ENCODE data around the gene RECQL5. TPM values are rescaled to one million over a fixed set of nuclear protein-coding genes. Genes with fewer than 3 reads are reported as not detected.

RECQL5 gene
- total and polyA plus RNA-seq, 2 of the 8 experiments (the other 6 are each of a cell fraction or from before 2014, with no cell fraction given): 15.1 to 41.1 TPM

DNA sequence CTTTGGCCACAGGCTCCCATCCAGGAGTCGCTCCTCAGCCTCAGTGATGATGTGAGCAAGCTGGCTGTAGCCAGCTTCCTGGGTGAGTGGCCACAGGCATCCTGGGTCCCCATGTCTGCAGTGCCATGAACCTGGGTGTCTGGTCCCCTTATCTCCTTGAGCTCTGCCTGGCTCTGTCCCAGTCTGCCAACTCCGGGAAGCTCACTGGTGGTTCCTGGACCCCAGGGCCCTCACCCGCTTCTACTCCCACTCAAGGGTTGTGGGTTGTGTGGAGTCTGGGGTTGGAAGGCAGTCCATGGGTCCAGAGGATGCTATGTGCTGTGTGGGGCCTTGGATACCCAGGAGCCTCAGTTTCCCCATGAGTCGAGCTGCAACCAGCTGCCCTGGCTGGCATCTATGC is 45.5 kb downstream of the RECQL5 start:
- 89% methylated on average over 3 of the region's 4 CpGs; no CpG with 5 or more reads in 1 of the 2 experiments for WGBS, 2 experiments (ENCODE audit: extremely low coverage in 1 of 2, insufficient coverage in 1 of 2, insufficient read length in 1 of 2, insufficient replicate concordance in 2 of 2, low coverage in 1 of 2, low lambda C conversion rate in 2 of 2, missing lambda C conversion rate in 1 of 2)
- Histone ChIP-seq H4K91ac (replicated peaks; ENCODE audit: insufficient read length, low read length) (no peak overlapping the region), H3K56ac (replicated peaks; ENCODE audit: insufficient read length, low read depth, low read length) (no peak overlapping the region), H3K23ac (ENCODE audit: insufficient read length) (no peak overlapping the region), H3K27ac (ENCODE audit: low read depth, low read length) (no peak overlapping the region), H3K36me3 (ENCODE audit: control insufficient read depth in 2 of 4, insufficient read depth in 4 of 4, low read length in 3 of 4) (no peaks in the 10 kb centered on the region), H3K27me3 (replicated peaks in 1 of 4; ENCODE audit: control insufficient read depth in 3 of 4, extremely low read depth in 1 of 4, insufficient read depth in 3 of 4, low read length in 3 of 4) (no peaks in the 10 kb centered on the region; a peak in 2 of 7 replicates), H2BK20ac (ENCODE audit: low read length) (no peak overlapping the region), H3K4me3 (ENCODE audit: extremely low read depth in 1 of 4, insufficient read depth in 2 of 4, low read depth in 3 of 4, low read length in 4 of 4) (no peak overlapping the region), H3K23me2 (ENCODE audit: low read depth, low read length) (no peaks in the 10 kb centered on the region), H4K20me1 (replicated peaks in 1 of 2; ENCODE audit: control insufficient read depth in 1 of 2, insufficient read depth in 2 of 2, low read length in 2 of 2) (peaks cover 0 to 1% of the 10 kb centered on the region in 2 experiments), H2BK15ac (ENCODE audit: low read length) (no peak overlapping the region), H4K8ac (ENCODE audit: extremely low read depth, insufficient read depth, low read length) (no peak overlapping the region), H3K4ac (replicated peaks; ENCODE audit: insufficient read length, low read depth, low read length) (no peak overlapping the region), H3K79me2 (ENCODE audit: control insufficient read depth in 1 of 2, insufficient read depth in 2 of 2, low read length in 2 of 2) (no peaks in the 10 kb centered on the region), H3K79me1 (ENCODE audit: low read depth, low read length) (no peaks in the 10 kb centered on the region), H4K5ac (ENCODE audit: insufficient read length, low read depth, low read length) (no peak overlapping the region), H3K14ac (ENCODE audit: insufficient read length) (no peak overlapping the region), H2AK5ac (ENCODE audit: low read depth, low read length) (no peak overlapping the region), H3K9ac (replicated peaks in 1 of 4; ENCODE audit: extremely low read depth in 1 of 4, low read depth in 3 of 4, low read length in 3 of 4) (no peak overlapping the region), H2BK5ac (ENCODE audit: low read depth, low read length) (no peak overlapping the region), H3K4me1 (replicated peaks in 1 of 4; ENCODE audit: control insufficient read depth in 3 of 4, insufficient read depth in 4 of 4, low read length in 3 of 4) (peaks cover 0 to 4% (median 1%) of the 10 kb centered on the region in 4 experiments; a peak in 4 of 7 replicates), H2BK12ac (ENCODE audit: low read depth, low read length) (no peak overlapping the region), H3K9me3 (ENCODE audit: insufficient read depth in 2 of 2, low read depth in 1 of 2, low read length in 1 of 2) (no peaks in the 10 kb centered on the region), H3K4me2 (ENCODE audit: insufficient read depth in 1 of 2, low read depth in 2 of 2, low read length in 2 of 2) (no peak overlapping the region), H3K18ac (ENCODE audit: extremely low read depth, low read length) (no peak overlapping the region), H2BK120ac (replicated peaks; ENCODE audit: low read depth, low read length) (no peak overlapping the region), H2AFZ (ENCODE audit: low read length) (no peak overlapping the region)
- DNase-seq (ENCODE audit: low read depth in 1 of 2, low spot score in 2 of 2) (no peak), FAIRE-seq (no peak)
- ChIA-PET CTCF (ENCODE audit: partially characterized antibody) (interaction anchor here (0.8 to 59.2 kb wide), 9 partner anchors 3 to 152 kb away, joined by 3 to 2200 read pairs (median 8); partner anchors contain the start of genes RECQL5, SAP30BP and SMIM5), POLR2A (ENCODE audit: partially characterized antibody) (interaction anchor here (1.1 to 2.8 kb wide), 4 partner anchors 12 to 158 kb away, joined by 3 to 8 read pairs (median 4); partner anchors contain the start of gene SMIM5)
- TF ChIP-seq GTF2F1 (IDR thresholded peaks at IDR 0.05; ENCODE audit: borderline replicate concordance, low read depth, low read length) (no peak), SIX5 (IDR thresholded peaks at IDR 0.05; ENCODE audit: low read depth, low read length) (no peak), HDAC6 (IDR thresholded peaks at IDR 0.05; ENCODE audit: low read depth, low read length) (no peak), EP300 (IDR thresholded peaks at IDR 0.05; ENCODE audit: borderline replicate concordance in 1 of 2, low read depth in 2 of 2, low read length in 2 of 2) (no peak), RNF2 (IDR thresholded peaks at IDR 0.05; ENCODE audit: borderline replicate concordance, low read depth, low read length, missing control alignments, poor library complexity, severe bottlenecking) (no peak), SP1 (IDR thresholded peaks at IDR 0.05; ENCODE audit: low read depth, low read length) (no peak), RBBP5 (IDR thresholded peaks at IDR 0.05; ENCODE audit: borderline replicate concordance, low read depth, low read length) (no peak), SAP30 (IDR thresholded peaks at IDR 0.05; ENCODE audit: insufficient read depth, insufficient replicate concordance, low read length) (no peak), NRF1 (IDR thresholded peaks at IDR 0.05; ENCODE audit: low read depth, low read length) (no peak), CBX5 (IDR thresholded peaks at IDR 0.05; ENCODE audit: low read depth, low read length) (no peak), POLR2AphosphoS5 (IDR thresholded peaks at IDR 0.05; ENCODE audit: low read depth, low read length) (no peak)
- TF ChIP-seq, protein P1, sequence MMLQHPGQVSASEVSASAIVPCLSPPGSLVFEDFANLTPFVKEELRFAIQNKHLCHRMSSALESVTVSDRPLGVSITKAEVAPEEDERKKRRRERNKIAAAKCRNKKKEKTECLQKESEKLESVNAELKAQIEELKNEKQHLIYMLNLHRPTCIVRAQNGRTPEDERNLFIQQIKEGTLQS (IDR thresholded peaks at IDR 0.05; ENCODE audit: insufficient read depth, low read depth, low read length): no peak
- TF ChIP-seq, protein P2, sequence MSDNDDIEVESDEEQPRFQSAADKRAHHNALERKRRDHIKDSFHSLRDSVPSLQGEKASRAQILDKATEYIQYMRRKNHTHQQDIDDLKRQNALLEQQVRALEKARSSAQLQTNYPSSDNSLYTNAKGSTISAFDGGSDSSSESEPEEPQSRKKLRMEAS (IDR thresholded peaks at IDR 0.05): no peak

Data from H1 (cell line).